ENCODE measurements around the gene SAMD13.

Gene SAMD13

GRCh38 chr1:84347932-84348555, 46.5 kb downstream of the SAMD13 start:
- DNase-seq = no peak

DNA sequence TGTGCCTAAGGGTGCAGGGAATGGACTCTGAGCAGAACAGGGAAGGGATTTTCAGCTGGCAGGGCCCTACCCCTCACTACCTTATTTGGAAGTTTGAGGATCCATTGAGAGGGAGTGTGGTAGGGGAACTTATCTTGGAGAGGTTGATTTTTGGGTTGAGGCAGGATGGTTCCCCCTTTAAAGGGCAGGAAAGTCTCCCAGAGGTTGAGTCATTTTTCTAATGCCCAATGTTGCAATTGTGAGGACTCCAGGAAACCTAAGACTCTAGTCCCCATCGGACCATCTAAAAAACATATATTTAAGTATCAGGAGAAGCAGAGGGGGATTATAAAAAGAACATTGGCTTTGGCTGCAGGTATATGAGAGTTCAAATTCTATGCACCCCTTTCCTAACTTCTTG, 47.3 kb downstream of the SAMD13 start:
- no peak for DNase-seq

GRCh38 chr1:84350104-84350503, 48.6 kb downstream of the SAMD13 start:
- DNase-seq = no peak

DNA sequence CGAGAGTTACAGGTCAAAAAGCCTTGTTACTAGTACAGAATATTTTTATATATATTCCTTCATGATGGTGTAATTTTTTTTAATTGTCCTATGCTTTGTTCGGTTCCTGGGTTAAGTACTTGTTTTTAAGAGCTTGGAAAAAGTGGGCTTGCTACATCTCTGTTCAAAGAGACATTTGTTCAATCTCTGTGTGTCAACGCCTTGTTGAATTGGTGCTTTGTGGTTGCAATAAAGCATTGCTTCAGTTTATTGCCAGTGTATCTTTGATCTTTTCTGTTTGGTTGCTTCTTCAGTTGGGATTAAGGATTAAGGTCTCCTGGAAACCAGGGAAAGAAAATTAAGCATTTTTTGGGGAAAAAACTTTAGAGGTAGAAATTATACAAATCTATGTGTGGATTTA, 49.0 kb downstream of the SAMD13 start:
- DNase-seq = no peak

- no peak for DNase-seq
Measured at GRCh38 chr1:84352298-84353106, 51.0 kb downstream of the SAMD13 start.

- DNase-seq = no peak
Measured at GRCh38 chr1:84353695-84354094, 52.2 kb downstream of the SAMD13 start.

DNA sequence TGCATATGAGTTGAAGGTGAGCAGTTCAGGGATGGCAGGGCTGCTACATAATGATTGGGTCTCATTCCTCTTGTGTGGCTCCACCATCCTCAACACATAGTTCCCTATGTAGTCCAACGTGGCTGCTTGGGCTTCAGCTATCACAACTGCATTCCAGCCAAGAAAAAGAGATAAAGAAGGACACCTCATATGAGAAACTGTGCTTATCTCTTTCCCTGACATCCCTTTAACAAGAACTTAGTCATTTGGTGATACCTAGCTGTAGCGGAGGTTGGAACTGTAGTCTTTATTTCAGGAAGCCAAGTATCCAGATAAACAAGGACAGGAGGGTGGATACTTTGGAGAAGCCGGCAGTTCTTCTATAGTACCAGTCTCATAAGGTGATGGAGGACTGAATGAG, 54.0 kb downstream of the SAMD13 start:
- DNase-seq = no peak

- no peak for DNase-seq
Measured at GRCh38 chr1:84356881-84357280, 55.4 kb downstream of the SAMD13 start.

DNA sequence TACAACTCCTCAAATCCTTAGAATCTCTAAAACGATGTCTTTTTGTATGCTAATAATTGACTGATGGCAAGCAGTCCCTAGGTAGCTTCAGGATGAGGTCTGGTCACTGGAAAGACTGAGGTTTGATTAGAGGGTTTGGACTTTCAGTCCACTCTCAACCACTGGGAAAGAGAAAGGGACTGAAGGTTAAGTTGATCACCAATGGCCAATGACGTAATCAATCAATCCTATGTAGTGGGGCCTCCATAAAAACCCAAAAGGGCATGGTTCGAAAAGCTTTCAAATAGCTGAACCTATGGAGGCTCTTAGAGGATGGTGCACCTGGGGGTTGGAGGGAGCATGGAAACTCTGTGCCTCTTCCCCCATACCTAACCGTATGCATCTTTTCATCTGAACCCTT, 57.2 kb downstream of the SAMD13 start:
- DNase-seq = no peak

DNA sequence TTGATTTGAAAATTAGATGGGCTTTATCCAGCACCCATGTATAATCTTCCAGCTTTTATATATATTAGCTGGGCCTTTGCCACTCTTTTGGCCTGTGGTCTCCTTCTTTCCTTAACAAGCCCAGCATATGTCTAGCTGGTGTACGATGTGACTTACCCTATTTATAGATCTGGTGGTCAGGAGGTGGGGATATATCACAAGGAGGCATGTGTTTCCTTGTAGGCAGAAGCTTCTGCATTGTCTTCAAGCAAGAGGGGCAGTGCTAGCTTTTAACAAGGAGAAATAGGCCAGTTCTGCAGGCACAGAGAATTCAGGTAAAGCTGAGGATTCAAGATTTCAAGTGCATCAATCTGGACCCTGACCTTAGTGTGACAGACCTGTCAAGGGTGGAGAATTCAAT, 58.8 kb downstream of the SAMD13 start:
- no peak for DNase-seq

DNA sequence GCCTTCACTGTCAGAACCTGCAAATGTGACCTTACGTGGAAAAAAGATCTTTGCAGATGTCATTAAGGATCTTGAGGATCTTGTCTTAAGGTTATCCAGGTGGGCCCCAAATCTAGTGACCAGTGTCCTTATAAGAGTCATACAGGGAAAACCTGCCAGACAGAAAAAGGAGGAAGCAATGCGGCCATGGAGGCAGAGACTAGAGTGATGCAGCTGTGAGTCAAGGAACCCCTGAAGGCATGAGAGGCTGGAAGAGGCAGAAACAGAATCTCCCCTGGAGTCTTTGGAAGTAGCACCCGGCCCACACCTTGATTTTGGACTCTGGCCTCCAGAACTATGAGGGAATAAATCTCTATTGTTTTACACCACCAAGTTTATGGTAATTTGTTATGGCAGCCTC, 60.3 kb downstream of the SAMD13 start:
- DNase-seq = no peak

DNA sequence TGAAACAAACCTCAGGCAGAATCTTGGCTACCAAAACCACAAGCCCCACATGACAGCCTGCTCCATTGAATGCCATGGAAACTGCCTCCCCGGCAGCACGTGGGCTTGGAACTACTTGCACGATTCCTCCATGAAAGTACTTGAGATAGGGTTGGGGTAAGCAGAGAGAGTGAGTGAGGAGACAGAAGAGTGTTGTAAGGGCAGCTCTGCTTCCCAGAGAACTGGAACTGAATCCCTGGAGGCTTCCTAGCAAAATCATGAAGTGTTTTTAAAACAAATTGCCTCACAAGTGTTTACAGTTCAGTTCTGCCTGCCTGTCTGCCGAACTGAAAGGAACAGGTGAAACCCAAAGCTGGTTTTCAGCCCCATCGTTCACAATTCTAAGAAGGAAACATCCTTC, 61.5 kb downstream of the SAMD13 start:
- no peak for DNase-seq

DNA sequence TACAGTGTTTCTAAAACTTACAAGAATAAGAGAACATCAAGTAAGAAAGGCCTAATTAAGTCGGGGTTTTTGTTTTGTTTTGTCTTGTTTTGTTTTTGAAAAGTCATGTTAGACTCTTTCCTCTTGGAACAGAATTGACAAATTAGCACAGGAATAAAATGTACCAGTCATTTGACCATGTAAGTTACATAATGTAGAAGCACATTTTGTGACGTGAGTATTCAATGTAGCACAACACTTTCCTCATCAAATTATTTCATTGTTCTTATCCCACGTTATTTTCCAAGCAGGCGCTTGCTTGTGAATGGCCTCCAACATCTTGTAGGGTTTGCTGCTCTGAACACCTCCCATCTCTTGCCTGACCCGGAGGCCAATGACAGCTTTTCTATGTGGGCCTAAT, 62.1 kb downstream of the SAMD13 start:
- DNase-seq = no peak

DNA sequence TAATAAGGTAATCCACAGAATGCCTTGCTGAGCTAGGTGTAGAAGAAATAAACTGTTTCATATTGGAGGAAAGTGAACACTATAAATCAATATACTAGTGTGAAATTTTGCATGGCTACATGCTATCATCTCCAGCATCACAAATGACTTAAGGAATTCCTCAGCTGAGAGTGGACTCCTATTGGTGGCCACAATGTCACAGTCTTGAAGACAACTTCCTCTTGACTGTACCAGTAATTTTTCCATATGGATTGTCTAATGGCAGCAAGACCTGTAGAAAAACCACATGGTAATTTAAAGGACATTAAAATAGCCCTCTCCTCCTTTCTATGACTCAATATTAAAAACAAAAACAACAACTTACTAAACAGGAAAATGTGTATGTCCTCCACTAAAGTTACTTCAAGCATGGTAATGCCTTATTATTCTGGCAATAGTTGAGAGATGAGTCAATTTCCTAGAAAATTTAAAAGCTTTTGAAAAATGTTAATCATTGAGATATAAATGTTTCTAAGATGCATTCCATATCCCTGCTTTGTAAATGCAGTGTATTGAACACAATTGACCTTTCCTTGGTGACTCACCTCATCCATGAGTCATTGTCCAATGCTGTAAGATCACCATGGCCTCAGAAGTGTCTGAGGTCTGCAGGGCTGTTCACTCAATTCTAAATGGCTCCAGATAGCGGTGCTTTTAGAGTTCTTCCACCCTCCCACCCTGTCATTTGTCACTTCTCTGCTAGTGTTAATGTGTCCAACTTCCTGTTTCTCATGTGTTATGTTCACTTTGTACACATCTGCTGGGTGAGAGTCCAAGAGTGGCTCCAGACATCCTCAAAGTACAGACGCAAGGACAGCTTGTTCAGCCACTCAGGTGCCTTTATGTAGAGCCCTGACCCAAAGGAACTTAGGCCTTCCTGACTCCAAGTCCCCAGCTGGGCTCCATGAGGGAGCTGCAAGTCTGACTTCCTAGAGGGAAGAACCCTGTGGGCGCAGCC, 64.0 kb downstream of the SAMD13 start:
- no peak for DNase-seq

DNA sequence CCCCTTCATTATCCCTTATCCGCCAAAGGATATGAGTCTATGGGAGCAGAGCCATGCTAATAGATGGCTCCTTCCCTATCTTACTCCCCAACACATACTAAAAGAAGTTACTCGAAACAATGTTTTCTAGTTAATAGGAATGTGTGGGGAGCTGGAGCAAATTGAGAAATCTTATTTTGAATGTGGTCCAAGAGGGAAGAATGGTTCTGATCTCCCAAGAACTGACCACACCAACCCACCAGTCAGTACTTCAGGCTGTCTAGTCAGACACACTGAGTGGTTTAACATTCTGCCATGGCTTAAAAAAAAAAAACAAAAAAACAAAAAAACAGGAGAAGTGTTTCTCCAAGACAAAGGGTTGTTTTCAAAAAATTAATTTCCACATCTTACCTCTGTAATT, 65.3 kb downstream of the SAMD13 start:
- DNase-seq = no peak

DNA sequence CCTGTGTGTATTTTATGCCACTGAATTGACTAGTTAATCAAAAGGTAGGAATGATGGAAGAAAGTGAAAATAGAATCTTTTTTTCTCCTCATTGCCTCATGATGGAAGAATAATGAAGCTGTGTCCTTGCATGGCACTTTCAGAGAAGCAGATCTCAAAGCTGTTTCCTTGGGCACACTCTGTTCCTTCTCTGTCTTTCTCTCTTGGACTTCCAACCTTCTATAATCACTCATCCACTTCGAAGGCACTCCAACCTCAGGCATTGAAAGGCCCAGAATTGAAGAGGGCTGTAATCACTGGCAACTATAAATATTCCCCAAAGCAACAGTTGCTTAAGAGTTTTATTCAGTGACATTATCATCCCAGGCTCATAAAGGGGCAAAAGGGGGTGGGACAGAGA, 65.7 kb downstream of the SAMD13 start:
- no peak for DNase-seq

DNA sequence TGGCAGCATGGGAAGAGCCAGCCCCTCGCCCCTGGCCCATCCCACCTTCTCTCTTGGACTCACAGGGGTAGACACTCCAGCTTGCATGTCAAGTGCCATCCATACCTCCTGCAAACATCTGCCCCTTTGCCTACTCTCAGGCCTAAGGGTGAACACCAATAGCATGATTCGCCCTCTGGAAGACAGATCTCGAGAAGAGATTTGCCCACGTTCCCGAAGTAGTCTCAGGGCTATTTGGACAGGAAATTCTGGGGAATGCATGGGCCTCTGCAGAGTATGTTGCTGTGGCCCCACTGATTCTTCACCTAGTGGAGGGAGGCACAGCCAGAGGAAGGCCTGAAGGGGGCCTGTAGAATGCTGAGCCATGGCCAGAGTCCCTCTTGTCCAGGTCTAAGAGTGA, 66.9 kb downstream of the SAMD13 start:
- no peak for DNase-seq

DNA sequence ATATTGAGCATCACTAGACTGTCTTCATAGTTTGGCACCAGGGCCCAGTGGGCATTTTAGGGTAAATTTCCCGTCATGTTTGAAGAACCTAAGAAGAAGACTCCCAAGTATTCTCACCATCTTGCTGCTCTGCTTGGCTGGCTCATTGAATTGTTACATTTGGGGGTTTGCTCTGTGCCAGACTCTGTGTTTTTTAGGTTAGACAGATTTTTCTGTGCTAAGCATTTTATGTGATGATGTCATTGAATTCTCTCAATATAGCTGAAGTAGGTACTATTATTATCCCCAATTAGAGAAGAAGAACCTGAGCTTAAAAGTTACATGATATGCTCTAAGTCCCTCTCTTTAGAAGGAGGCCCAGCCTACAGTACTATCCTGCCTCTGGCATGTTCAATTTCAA, 68.8 kb downstream of the SAMD13 start:
- no peak for DNase-seq

GRCh38 chr1:84370831-84371394, 69.4 kb downstream of the SAMD13 start:
- no peak for DNase-seq

GRCh38 chr1:84373436-84374141, 72.1 kb downstream of the SAMD13 start:
- no peak for DNase-seq

- no peak for DNase-seq
Measured at GRCh38 chr1:84374991-84375696, 73.6 kb downstream of the SAMD13 start.

All from NCI-H1417 treated with DMSO at 0.1 percent for 48 hours (cell line).